SK-N-SH (cell line): Measurements from ENCODE around the gene TXNDC12. TPM values are rescaled to one million over a fixed set of nuclear protein-coding genes. Genes with fewer than 3 reads are reported as not detected.

ENCODE experiments used
- CTCF ChIA-PET: fragments of 300-600, 350-600 bp; formaldehyde crosslinking; extraction: SDS; loops from one replicate; lab custom pipeline; 2021; lab: Yijun Ruan, JAX
- POLR2A ChIA-PET: fragments of 350-600 bp; sonication (Branson Sonifier 250); formaldehyde crosslinking; extraction: SDS; loops from one replicate; lab custom pipeline; 2020; ENCODE audit warnings: antibody characterized with exemption, inconsistent platforms; lab: Yijun Ruan, JAX
- DNase-seq: peaks from one replicate; pipeline ENCODE4 v3.0.0; 2012
- H2AFZ ChIP-seq: fragments of 200-600 bp; sonication (generic); 2 replicates; pipeline ENCODE4 v1.8.1; 2016; ENCODE audit warnings: antibody characterized with exemption, mild to moderate bottlenecking, low read depth
- H3F3A ChIP-seq: fragments of 200-600 bp; sonication (generic); replicated peaks from 2 replicates; pipeline ENCODE3; 2016; ENCODE audit warnings: antibody characterized with exemption, mild to moderate bottlenecking; ENCODE audit not compliant: insufficient read depth
- H3K27ac ChIP-seq, 2 experiments: fragments of 200-500 bp in 1 of 2; fragments of 200-600 bp in 1 of 2; sonication (Bioruptor generic) in 1 of 2; sonication (generic), shearing (Covaris generic) in 1 of 2; 2 replicates each; pipeline versions ENCODE4 v1.5.1 to v1.6.1; 2014 to 2016; ENCODE audit warnings: low read depth in 2 of 2, inconsistent platforms in 1 of 2, low read length in 1 of 2, mild to moderate bottlenecking in 1 of 2, mixed read lengths in 1 of 2
- H3K27me3 ChIP-seq: fragments of 200-600 bp; sonication (generic), shearing (Covaris generic); 2 replicates; pipeline ENCODE4 v1.6.1; 2016; ENCODE audit warnings: mixed run types; ENCODE audit not compliant: insufficient read depth
- H3K36me3 ChIP-seq, 2 experiments: fragments of 200-500 bp in 1 of 2; fragments of 200-600 bp in 1 of 2; sonication (Bioruptor generic) in 1 of 2; sonication (generic) in 1 of 2; replicated peaks in 1 of 2; 2 replicates each; pipeline versions ENCODE3 to v1.5.1; 2014 to 2016; ENCODE audit warnings: low read length in 1 of 2, mild to moderate bottlenecking in 1 of 2; ENCODE audit not compliant: insufficient read depth in 2 of 2, control insufficient read depth in 1 of 2
- H3K4me1 ChIP-seq, 2 experiments: fragments of 200-500 bp in 1 of 2; fragments of 200-600 bp in 1 of 2; sonication (Bioruptor generic) in 1 of 2; sonication (generic), shearing (Covaris generic) in 1 of 2; 2 replicates each; pipeline versions ENCODE4 v1.5.1 to v1.6.1; 2014 to 2016; ENCODE audit warnings: low read depth in 1 of 2, low read length in 1 of 2, mixed run types in 1 of 2; ENCODE audit not compliant: insufficient read depth in 2 of 2, control insufficient read depth in 1 of 2
- H3K4me2 ChIP-seq: fragments of 200-600 bp; sonication (generic), shearing (Covaris generic); 2 replicates; pipeline ENCODE4 v1.6.1; 2017; ENCODE audit warnings: mixed run types
- H3K4me3 ChIP-seq, 2 experiments: fragments of 200-500 bp in 1 of 2; fragments of 200-600 bp in 1 of 2; sonication (Bioruptor generic) in 1 of 2; sonication (generic), shearing (Covaris generic) in 1 of 2; 2 replicates each; pipeline versions ENCODE4 v1.5.1 to v1.8.1; 2014 to 2016; ENCODE audit warnings: low read depth in 2 of 2, inconsistent platforms in 1 of 2, low read length in 1 of 2, mild to moderate bottlenecking in 1 of 2, mixed read lengths in 1 of 2, moderate library complexity in 1 of 2
- H3K79me2 ChIP-seq: fragments of 200-600 bp; sonication (generic); 2 replicates; pipeline ENCODE4 v1.8.1; 2017; ENCODE audit warnings: mild to moderate bottlenecking; ENCODE audit not compliant: insufficient read depth
- H3K9ac ChIP-seq: fragments of 200-600 bp; sonication (generic); 2 replicates; pipeline ENCODE4 v1.6.1; 2017; ENCODE audit warnings: mixed run types
- H3K9me2 ChIP-seq: fragments of 200-600 bp; sonication (generic); 2 replicates; pipeline ENCODE4 v1.6.1; 2017; ENCODE audit warnings: mixed run types
- H3K9me3 ChIP-seq: fragments of 200-600 bp; sonication (generic); 2 replicates; pipeline ENCODE4 v1.6.1; 2017; ENCODE audit warnings: mixed run types, mild to moderate bottlenecking, moderate library complexity
- H4K20me1 ChIP-seq: fragments of 200-600 bp; sonication (generic); 2 replicates; pipeline ENCODE4 v1.6.1; 2017; ENCODE audit warnings: mild to moderate bottlenecking, mixed run types; ENCODE audit not compliant: insufficient read depth
- ELF1 ChIP-seq: IDR thresholded peaks from 2 replicates; pipeline ENCODE4 v1.4.0; 2012
- FOXJ3 ChIP-seq: sonication (generic); formaldehyde crosslinking; IDR thresholded peaks from 2 replicates; pipeline ENCODE4 v1.5.1; 2020; ENCODE audit warnings: mild to moderate bottlenecking, missing genetic modification reagents
- IRF3 ChIP-seq: fragments of 150-350 bp; IDR thresholded peaks from 2 replicates; pipeline ENCODE4 v1.6.1; 2016; ENCODE audit warnings: mild to moderate bottlenecking, low read depth, low read length
- MXI1 ChIP-seq: IDR thresholded peaks from 2 replicates; pipeline ENCODE4 v1.6.1; 2012; ENCODE audit warnings: mild to moderate bottlenecking, low read depth, low read length, improper control_type of control experiment
- NFIC ChIP-seq: IDR thresholded peaks from 2 replicates; pipeline ENCODE4 v1.4.0; 2012; ENCODE audit warnings: borderline replicate concordance
- NRF1 ChIP-seq: IDR thresholded peaks from 2 replicates; pipeline ENCODE4 v1.6.1; 2012; ENCODE audit warnings: low read depth, mild to moderate bottlenecking, low read length
- PBX3 ChIP-seq: IDR thresholded peaks from 2 replicates; pipeline ENCODE4; 2012
- RCOR1 ChIP-seq: fragments of 150-350 bp; IDR thresholded peaks from 2 replicates; pipeline ENCODE4 v1.6.1; 2017; ENCODE audit warnings: antibody characterized with exemption, low read length
- REST ChIP-seq: IDR thresholded peaks from 2 replicates; pipeline ENCODE4 v1.6.1; 2012; ENCODE audit warnings: mild to moderate bottlenecking, low read depth, low read length, moderate library complexity
- SMC3 ChIP-seq: IDR thresholded peaks from 2 replicates; pipeline ENCODE4 v1.6.1; 2012; ENCODE audit warnings: low read depth, low read length, improper control_type of control experiment
- TEAD4 ChIP-seq: IDR thresholded peaks from 2 replicates; pipeline ENCODE4 v1.4.0; 2012; ENCODE audit warnings: mild to moderate bottlenecking, borderline replicate concordance; ENCODE audit not compliant: insufficient read depth
- USF2 ChIP-seq: fragments of 150-350 bp; IDR thresholded peaks from 2 replicates; pipeline ENCODE4 v1.6.1; 2017; ENCODE audit warnings: antibody characterized with exemption, low read length, low read depth, borderline replicate concordance
- YY1 ChIP-seq: IDR thresholded peaks from 2 replicates; pipeline ENCODE4 v1.4.0; 2012; ENCODE audit warnings: low read depth, mild to moderate bottlenecking
- whole genome bisulfite sequencing: methylation state at CpG from one replicate; pipeline ENCODE4 v1.1.6; 2017; ENCODE audit warnings: low lambda C conversion rate; 5-methylcytosine and 5-hydroxymethylcytosine counted together
- polyA plus RNA-seq, 3 experiments: library from polyadenylated mRNA; depleted of rRNA; stranded (reverse); fragments of >200 nt; gene quantifications; 2 replicates each; pipeline ENCODE4 v1.2.3, GENCODE V29; 2012

Gene TXNDC12
- polyA plus RNA-seq, 1 of the 3 experiments (the other 2 are of a cell fraction): 37.2 TPM

- DNase-seq: peak; percentile 65
Observed at GRCh38 chr1:52032785-52033131, 22.2 kb downstream of the TXNDC12 start.

GRCh38 chr1:52032124-52032784 lies 22.7 kb downstream of the TXNDC12 start:
- Histone ChIP-seq H3K27me3 (no peaks in the 10 kb centered on the region), H3K79me2 (peaks cover 48% of the 10 kb centered on the region), H3K4me3 (peak overlapping the region; percentile 84 to 86), H3K27ac (peak overlapping the region in 1 of 2 experiments; percentile 80; a peak in 2 of 4 replicates), H3K4me2 (peak overlapping the region; percentile 98), H3K4me1 (peaks cover 7 to 16% of the 10 kb centered on the region in 2 experiments; a peak in 3 of 4 replicates), H3K9me2 (no peaks in the 10 kb centered on the region), H3K9ac (peak overlapping the region; percentile 87), H3K9me3 (no peaks in the 10 kb centered on the region), H3F3A (peaks cover 8% of the 10 kb centered on the region), H3K36me3 (peaks cover 17 to 24% of the 10 kb centered on the region in 2 experiments), H2AFZ (no peak overlapping the region), H4K20me1 (peaks cover 14% of the 10 kb centered on the region; the same call in 1 of the 2 replicates)
- no peak for DNase-seq
- 38% methylated on average over 5 of the region's 5 CpGs for WGBS
- ChIA-PET POLR2A (interaction anchor here (0.9 to 2.3 kb wide), 3 partner anchors 20 to 24 kb away, joined by 4 to 15 read pairs (median 5); partner anchors contain the start of genes BTF3L4 and TXNDC12), CTCF (interaction anchor here (0.6 to 3.2 kb wide), 4 partner anchors 12 to 264 kb away, joined by 3 to 9 read pairs (median 6); no protein-coding TSS in a partner anchor)
- no peak for TF ChIP-seq TEAD4
- no peak for TF ChIP-seq PBX3
- no peak for TF ChIP-seq NFIC
- TF ChIP-seq FOXJ3 (CRISPR knock-in tag): no peak
- no peak for TF ChIP-seq USF2
- no peak for TF ChIP-seq RCOR1
- TF ChIP-seq MXI1: no peak
- no peak for TF ChIP-seq YY1
- TF ChIP-seq IRF3: no peak
- TF ChIP-seq NRF1: no peak
- TF ChIP-seq SMC3: no peak

More at GRCh38 chr1:52032785-52033131, 22.2 kb downstream of the TXNDC12 start:
- peak overlapping the region; percentile 80 to 85 for H3K27ac ChIP-seq
- peaks cover 14% of the 10 kb centered on the region; the same call in 1 of the 2 replicates for H4K20me1 ChIP-seq
- peaks cover 48% of the 10 kb centered on the region for H3K79me2 ChIP-seq
- H3F3A ChIP-seq: peaks cover 11% of the 10 kb centered on the region
- no peaks in the 10 kb centered on the region for H3K9me2 ChIP-seq
- peaks cover 17 to 23% of the 10 kb centered on the region in 2 experiments for H3K36me3 ChIP-seq
- TF ChIP-seq ELF1: no peak
- 0 out of 2 replicates have a peak, but pooled peaks have one; percentile 60 for TF ChIP-seq REST
- WGBS: 4% methylated on average over 10 of the region's 24 CpGs
- no peaks in the 10 kb centered on the region for H3K9me3 ChIP-seq
- H3K9ac ChIP-seq: peak overlapping the region; percentile 87
- peak overlapping the region; percentile 84 to 86 for H3K4me3 ChIP-seq
- ChIA-PET CTCF (interaction anchor here (0.6 to 3.2 kb wide), 3 partner anchors 12 to 265 kb away, joined by 3 to 9 read pairs (median 9); no protein-coding TSS in a partner anchor), POLR2A (interaction anchor here (0.9 to 2.3 kb wide), 4 partner anchors 9 to 24 kb away, joined by 3 to 15 read pairs (median 4); partner anchors contain the start of genes BTF3L4 and TXNDC12)
- peaks cover 7 to 16% of the 10 kb centered on the region in 2 experiments; a peak in 3 of 4 replicates for H3K4me1 ChIP-seq
- no peaks in the 10 kb centered on the region for H3K27me3 ChIP-seq
- H3K4me2 ChIP-seq: peak overlapping the region; percentile 98
- no peak overlapping the region for H2AFZ ChIP-seq
